HG03460 (cell line): ENCODE data around the gene DOK3.
A peak's percentile ranks its signal among the peaks of the same experiment; 100 is the strongest.

ENCODE experiments used
- ATAC-seq: cut with Tn5 transposase; IDR thresholded peaks from one replicate; pipeline ENCODE4 v1.9.1; 2021; ENCODE audit not compliant: unreplicated experiment

DOK3 gene

GRCh38 chr5:177484902-177485549 lies 24.6 kb downstream of the DOK3 start:
- no peak for ATAC-seq

GRCh38 chr5:177483994-177484901 lies 25.4 kb downstream of the DOK3 start:
- ATAC-seq, result no peak

GRCh38 chr5:177483042-177483441 lies 26.6 kb downstream of the DOK3 start:
- no peak for ATAC-seq

- no peak for ATAC-seq
Measured at GRCh38 chr5:177482359-177482795, 27.2 kb downstream of the DOK3 start.

- ATAC-seq, result no peak
Measured at GRCh38 chr5:177479774-177480173, 29.9 kb downstream of the DOK3 start.

- no peak for ATAC-seq
Measured at GRCh38 chr5:177478711-177479646, 30.6 kb downstream of the DOK3 start.

GRCh38 chr5:177477701-177478477 lies 31.7 kb downstream of the DOK3 start:
- ATAC-seq, result no peak

- no peak for ATAC-seq
Measured at GRCh38 chr5:177476531-177477233, 32.9 kb downstream of the DOK3 start.

- no peak for ATAC-seq
Measured at GRCh38 chr5:177475563-177476427, 33.8 kb downstream of the DOK3 start.

- no peak for ATAC-seq
Measured at GRCh38 chr5:177474846-177475562, 34.6 kb downstream of the DOK3 start.

GRCh38 chr5:177474002-177474476 lies 35.6 kb downstream of the DOK3 start:
- no peak for ATAC-seq

GRCh38 chr5:177473443-177474001 lies 36.1 kb downstream of the DOK3 start, which contains the start of gene DBN1:
Gene DBN1, minus strand, starts transcription at chr5:177473634. Its CDS starts 113 bp downstream, at chr5:177473521.
- ATAC-seq, result no peak

GRCh38 chr5:177472460-177473442 lies 36.9 kb downstream of the DOK3 start:
- peak; percentile 48 for ATAC-seq

GRCh38 chr5:177471610-177472356 lies 37.8 kb downstream of the DOK3 start:
- no peak for ATAC-seq

GRCh38 chr5:177470759-177471536 lies 38.7 kb downstream of the DOK3 start:
- no peak for ATAC-seq
